Endothelial cell of umbilical vein (primary cell): ENCODE data around the gene SH3BP1. TPM values are rescaled to one million over a fixed set of nuclear protein-coding genes. Genes with fewer than 3 reads are reported as not detected.

Experiments
- BruUV-seq: library from RNA; stranded (reverse); fragments of 400-500 nt; replicated peaks from 2 replicates; lab custom pipeline; 2021; lab: Mats Ljungman, UMichigan
- CTCF ChIA-PET: fragments of 300-600, 350-600 bp; sonication (Branson Sonifier 250); formaldehyde crosslinking; loops from one replicate; lab custom pipeline; 2021; ENCODE audit warnings: antibody characterized with exemption, inconsistent platforms; lab: Charles Lee
- POLR2A ChIA-PET: fragments of 300-600, 350-600 bp; sonication (Branson Sonifier 250); formaldehyde crosslinking; loops from one replicate; lab custom pipeline; 2021; ENCODE audit warnings: antibody characterized with exemption, inconsistent platforms; lab: Charles Lee
- DNase-seq: peaks from one replicate; pipeline ENCODE4 v3.0.0-alpha.2; 2011; ENCODE audit warnings: low read depth, low spot score
- FAIRE-seq: peaks from 2 replicates; lab custom pipeline; 2011; peaks lifted over from hg19 to GRCh38; lab: Jason Lieb, UNC
- H2AFZ ChIP-seq: 2 replicates; pipeline ENCODE4 v1.6.0; 2012; ENCODE audit warnings: low read depth, low read length, control low read depth, inconsistent platforms
- H3K27ac ChIP-seq: 2 replicates; pipeline ENCODE4 v1.5.1; 2011; ENCODE audit warnings: low read depth, mild to moderate bottlenecking, control low read depth, low read length, moderate library complexity; ENCODE audit not compliant: insufficient read depth
- H3K27me3 ChIP-seq, 2 experiments: 2 replicates each; pipeline versions ENCODE4 v1.6.0 to v1.6.1; 2011; ENCODE audit warnings: low read length in 2 of 2, mixed read lengths in 1 of 2; ENCODE audit not compliant: control insufficient read depth in 2 of 2, insufficient read depth in 2 of 2
- H3K36me3 ChIP-seq, 2 experiments: 2 replicates in 1 of 2; 3 replicates in 1 of 2; pipeline ENCODE4 v1.5.1; 2011; ENCODE audit warnings: low read length in 2 of 2, mild to moderate bottlenecking in 1 of 2, moderate library complexity in 1 of 2; ENCODE audit not compliant: control insufficient read depth in 2 of 2, insufficient read depth in 2 of 2; ENCODE audit errors: extremely low read depth in 1 of 2
- H3K4me1 ChIP-seq: 3 replicates; pipeline ENCODE4 v1.5.1; 2011; ENCODE audit warnings: mild to moderate bottlenecking, low read length; ENCODE audit not compliant: control insufficient read depth, insufficient read depth; ENCODE audit errors: extremely low read depth
- H3K4me2 ChIP-seq: 2 replicates; pipeline ENCODE4 v1.6.1; 2011; ENCODE audit warnings: low read length, control low read depth, mixed read lengths; ENCODE audit not compliant: insufficient read depth
- H3K4me3 ChIP-seq, 3 experiments: fragments of 200-600 bp in 1 of 3; sonication (generic), shearing (Covaris generic) in 1 of 3; replicated peaks in 1 of 3; 2 replicates each; pipeline ENCODE4 v1.5.1; 2011 to 2016; ENCODE audit warnings: control low read depth in 3 of 3, low read length in 3 of 3, mild to moderate bottlenecking in 2 of 3, inconsistent platforms in 1 of 3, low read depth in 1 of 3, moderate library complexity in 1 of 3; ENCODE audit not compliant: insufficient read depth in 1 of 3
- H3K79me2 ChIP-seq: 2 replicates; pipeline ENCODE4 v1.6.0; 2012; ENCODE audit warnings: low read length, inconsistent platforms; ENCODE audit not compliant: control insufficient read depth, insufficient read depth
- H3K9ac ChIP-seq: replicated peaks from 2 replicates; pipeline ENCODE3; 2011; ENCODE audit warnings: low read length, control low read depth; ENCODE audit not compliant: insufficient read depth; ENCODE audit errors: extremely low read depth
- H3K9me1 ChIP-seq: replicated peaks from 3 replicates; pipeline ENCODE4 v1.6.0; 2011; ENCODE audit warnings: mild to moderate bottlenecking, low read length; ENCODE audit not compliant: control insufficient read depth, insufficient read depth; ENCODE audit errors: extremely low read depth
- H3K9me3 ChIP-seq: replicated peaks from 2 replicates; pipeline ENCODE4 v1.5.1; 2012; ENCODE audit warnings: low read length, inconsistent platforms; ENCODE audit not compliant: control insufficient read depth, insufficient read depth
- H4K20me1 ChIP-seq: replicated peaks from 2 replicates; pipeline ENCODE3; 2011; ENCODE audit warnings: mild to moderate bottlenecking, low read length; ENCODE audit not compliant: control insufficient read depth, insufficient read depth; ENCODE audit errors: extremely low read depth
- JUN ChIP-seq: IDR thresholded peaks from 2 replicates; pipeline ENCODE4 v1.6.1; 2011; ENCODE audit warnings: borderline replicate concordance, low read depth; ENCODE audit not compliant: insufficient read length, insufficient read depth
- dilution Hi-C: fragments of 300-500 bp; cut with MboI; formaldehyde crosslinking; loops from one replicate; pipeline ENCODE4 v1.15.0; 2019; ENCODE audit warnings: low sequenced_read_pairs; ENCODE audit not compliant: extremely low pct_ligation_motif_present
- intact Hi-C: fragments of 100-400 bp; cut with micrococcal nuclease; formaldehyde crosslinking; loops from one replicate; pipeline ENCODE4 v1.10.0; 2022
- polyA plus RNA-seq, 4 experiments: library from polyadenylated mRNA; depleted of rRNA in 3 of 4; stranded (reverse) in 3 of 4; unstranded in 1 of 4; fragments of >200 nt; gene quantifications; 2 replicates each; pipeline versions ENCODE4 v1.2.1 to v1.2.3, GENCODE V29; 2011 to 2012; ENCODE audit warnings: missing spikeins in 1 of 4
- total RNA-seq: library from RNA; stranded (reverse); gene quantifications from 2 replicates; pipeline ENCODE4 v1.2.3, GENCODE V29; 2021
- TF ChIP-seq, protein P1 (sequence below): IDR thresholded peaks from 2 replicates; pipeline ENCODE4 v1.6.1; 2011; ENCODE audit not compliant: insufficient read depth, insufficient read length

The SH3BP1 gene
- total and polyA plus RNA-seq, 2 donors (not counting 3 experiments of a cell fraction or from before 2014, with no cell fraction given): 2.3 to 4.3 TPM

DNA sequence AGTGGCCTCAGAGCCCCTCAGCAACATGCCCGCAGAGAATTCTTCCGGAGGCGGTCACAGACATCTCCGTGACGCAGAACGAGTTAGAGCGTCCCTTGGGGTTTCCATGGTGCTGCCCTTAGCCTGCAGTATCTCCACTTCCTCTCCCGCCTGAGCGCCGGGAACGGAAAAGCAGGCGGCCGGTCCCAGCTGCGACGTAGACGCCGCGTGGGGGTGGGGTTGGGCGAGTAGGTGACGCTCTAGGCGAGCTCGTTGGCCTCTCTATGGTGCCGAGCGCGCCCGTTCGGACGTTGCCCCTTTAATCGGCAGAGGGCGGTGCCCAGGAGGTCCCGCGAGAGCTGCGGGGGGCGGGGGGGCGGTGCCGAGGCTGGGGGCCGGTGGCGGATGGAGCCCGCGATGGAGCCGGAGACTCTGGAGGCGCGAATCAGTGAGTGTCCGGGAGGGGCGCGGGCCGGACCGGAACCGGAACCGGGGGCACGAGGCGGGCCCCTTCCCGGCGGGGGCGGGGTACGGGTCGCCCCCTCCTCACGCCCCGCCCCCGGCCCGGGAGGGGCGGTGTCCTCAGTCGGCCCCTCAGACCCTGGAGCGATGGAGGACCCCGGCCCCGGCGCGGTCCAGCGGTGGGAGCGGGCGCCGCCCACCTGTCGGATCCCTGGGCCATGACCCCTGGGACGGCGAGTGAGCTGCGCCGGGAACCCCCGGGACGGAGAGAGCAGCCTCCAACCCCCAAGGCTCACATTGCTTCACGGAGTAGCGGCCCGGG is 30.8 kb upstream of the SH3BP1 start, which contains the start of gene GGA1:
TSS of gene GGA1 (plus strand) at position 358 of the 763 bp plus-strand sequence. CDS start at position 385, 27 bp downstream.
- Histone ChIP-seq H3K4me2 (peak within 1 kb of the TSS; percentile 92), H4K20me1 (no peaks in the 10 kb centered on the region), H3K9ac (peak within 1 kb of the TSS; percentile 70), H3K4me1 (peaks cover 19% of the 10 kb centered on the region), H3K27me3 (peaks cover 0 to 7% of the 10 kb centered on the region in 2 experiments), H3K4me3 (peak within 1 kb of the TSS; percentile 46 to 83 (median 73)), H3K36me3 (no peaks in the 10 kb centered on the region), H2AFZ (peak within 1 kb of the TSS; percentile 49), H3K79me2 (peaks cover 26% of the 10 kb centered on the region), H3K27ac (peak within 1 kb of the TSS; percentile 79), H3K9me3 (no peaks in the 10 kb centered on the region), H3K9me1 (no peaks in the 10 kb centered on the region)
- dilution Hi-C loops (no loop called here), intact Hi-C loops (loop anchor here (1.0 to 5.0 kb wide), 7 partner anchors 24 to 139 kb away; partner anchors contain the start of genes LGALS1 and NOL12)
- no TSS peak for BruUV-seq
- ChIA-PET POLR2A (interaction anchor here (0.7 to 1.0 kb wide), 2 partner anchors 62 to 197 kb away, joined by 3 read pairs; a partner anchor contains a TSS), CTCF (interaction anchor here (0.8 to 5.7 kb wide), 14 partner anchors 10 to 348 kb away, joined by 3 to 92 read pairs (median 10); no protein-coding TSS in a partner anchor)
- peak; percentile 99 for DNase-seq
- peak; percentile 98 for FAIRE-seq
- no peak for TF ChIP-seq JUN
- TF ChIP-seq, protein P1, sequence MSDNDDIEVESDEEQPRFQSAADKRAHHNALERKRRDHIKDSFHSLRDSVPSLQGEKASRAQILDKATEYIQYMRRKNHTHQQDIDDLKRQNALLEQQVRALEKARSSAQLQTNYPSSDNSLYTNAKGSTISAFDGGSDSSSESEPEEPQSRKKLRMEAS: peak; percentile 41
